ENCODE data around the gene ACACB.

ACACB gene

GRCh38 chr12:109102491-109102890 lies 13.9 kb upstream of the ACACB start:
- Histone ChIP-seq H3K27me3 (ENCODE audit: insufficient read depth, low read length, poor library complexity) (no peaks in the 10 kb centered on the region), H3K36me3 (ENCODE audit: insufficient read depth, low read length) (peaks cover 86% of the 10 kb centered on the region), H2AFZ (ENCODE audit: low read depth, low read length) (no peak overlapping the region), H3K9me3 (ENCODE audit: insufficient read depth, low read length, severe bottlenecking) (no peaks in the 10 kb centered on the region), H3K27ac (ENCODE audit: low read length) (no peak overlapping the region), H3K4me3 (ENCODE audit: low read depth in 1 of 2, low read length in 2 of 2) (no peak overlapping the region), H3K4me1 (ENCODE audit: insufficient read depth, low read length) (peaks cover 25% of the 10 kb centered on the region), H3K9ac (ENCODE audit: low read depth, low read length) (no peak overlapping the region), H4K20me1 (ENCODE audit: insufficient read depth, low read length) (peaks cover 51% of the 10 kb centered on the region), H3K4me2 (ENCODE audit: insufficient read depth, low read length) (no peak overlapping the region), H3K79me2 (ENCODE audit: insufficient read depth, low read length) (peaks cover 38% of the 10 kb centered on the region)
- ATAC-seq (ENCODE audit: insufficient read depth, low read depth) = no peak
- no peak for DNase-seq
- no peak for TF ChIP-seq EZH2 (IDR thresholded peaks at IDR 0.05; ENCODE audit: borderline replicate concordance, low read depth, low read length, severe bottlenecking)
- TF ChIP-seq, protein P1, sequence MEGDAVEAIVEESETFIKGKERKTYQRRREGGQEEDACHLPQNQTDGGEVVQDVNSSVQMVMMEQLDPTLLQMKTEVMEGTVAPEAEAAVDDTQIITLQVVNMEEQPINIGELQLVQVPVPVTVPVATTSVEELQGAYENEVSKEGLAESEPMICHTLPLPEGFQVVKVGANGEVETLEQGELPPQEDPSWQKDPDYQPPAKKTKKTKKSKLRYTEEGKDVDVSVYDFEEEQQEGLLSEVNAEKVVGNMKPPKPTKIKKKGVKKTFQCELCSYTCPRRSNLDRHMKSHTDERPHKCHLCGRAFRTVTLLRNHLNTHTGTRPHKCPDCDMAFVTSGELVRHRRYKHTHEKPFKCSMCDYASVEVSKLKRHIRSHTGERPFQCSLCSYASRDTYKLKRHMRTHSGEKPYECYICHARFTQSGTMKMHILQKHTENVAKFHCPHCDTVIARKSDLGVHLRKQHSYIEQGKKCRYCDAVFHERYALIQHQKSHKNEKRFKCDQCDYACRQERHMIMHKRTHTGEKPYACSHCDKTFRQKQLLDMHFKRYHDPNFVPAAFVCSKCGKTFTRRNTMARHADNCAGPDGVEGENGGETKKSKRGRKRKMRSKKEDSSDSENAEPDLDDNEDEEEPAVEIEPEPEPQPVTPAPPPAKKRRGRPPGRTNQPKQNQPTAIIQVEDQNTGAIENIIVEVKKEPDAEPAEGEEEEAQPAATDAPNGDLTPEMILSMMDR (IDR thresholded peaks at IDR 0.05; ENCODE audit: borderline replicate concordance, extremely low read depth, low read length, poor library complexity, severe bottlenecking) = no peak

DNA sequence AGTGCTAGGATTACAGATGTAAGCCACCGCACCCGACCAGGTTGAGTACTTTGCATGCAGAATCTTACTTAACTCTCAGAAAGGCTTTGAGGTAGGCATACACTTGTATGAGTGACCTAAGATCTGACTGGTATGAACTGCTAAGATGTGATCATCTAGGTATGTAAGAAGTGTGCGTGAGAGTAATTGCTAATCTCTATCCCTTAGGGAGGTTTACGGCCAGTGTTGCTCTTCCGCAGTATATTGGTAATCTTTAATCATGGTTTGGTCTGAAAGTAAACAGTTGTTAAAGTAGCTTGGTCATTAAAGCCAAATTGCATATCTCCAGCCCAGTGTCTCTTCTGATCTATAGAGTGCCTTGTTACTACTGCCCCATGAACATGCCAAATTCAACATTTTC lies 11.2 kb upstream of the ACACB start:
- no peak overlapping the region for H3K4me2 ChIP-seq (ENCODE audit: insufficient read depth, low read length)
- no peak for DNase-seq
- peaks cover 16% of the 10 kb centered on the region for H3K79me2 ChIP-seq (ENCODE audit: insufficient read depth, low read length)
- no peak for ATAC-seq (ENCODE audit: insufficient read depth, low read depth)
- H3K9ac ChIP-seq (ENCODE audit: low read depth, low read length) = no peak overlapping the region
- H3K27ac ChIP-seq (ENCODE audit: low read length) = no peak overlapping the region
- H3K4me3 ChIP-seq (ENCODE audit: low read depth in 1 of 2, low read length in 2 of 2) = no peak overlapping the region
- peaks cover 88% of the 10 kb centered on the region for H3K36me3 ChIP-seq (ENCODE audit: insufficient read depth, low read length)
- no peaks in the 10 kb centered on the region for H3K27me3 ChIP-seq (ENCODE audit: insufficient read depth, low read length, poor library complexity)
- peaks cover 49% of the 10 kb centered on the region for H4K20me1 ChIP-seq (ENCODE audit: insufficient read depth, low read length)
- no peak for TF ChIP-seq EZH2 (IDR thresholded peaks at IDR 0.05; ENCODE audit: borderline replicate concordance, low read depth, low read length, severe bottlenecking)
- TF ChIP-seq, protein P1 (IDR thresholded peaks at IDR 0.05; ENCODE audit: borderline replicate concordance, extremely low read depth, low read length, poor library complexity, severe bottlenecking) = no peak
- H3K9me3 ChIP-seq (ENCODE audit: insufficient read depth, low read length, severe bottlenecking) = no peaks in the 10 kb centered on the region
- H2AFZ ChIP-seq (ENCODE audit: low read depth, low read length) = no peak overlapping the region
- peaks cover 4% of the 10 kb centered on the region; the same call in 1 of the 2 replicates for H3K4me1 ChIP-seq (ENCODE audit: insufficient read depth, low read length)

DNA sequence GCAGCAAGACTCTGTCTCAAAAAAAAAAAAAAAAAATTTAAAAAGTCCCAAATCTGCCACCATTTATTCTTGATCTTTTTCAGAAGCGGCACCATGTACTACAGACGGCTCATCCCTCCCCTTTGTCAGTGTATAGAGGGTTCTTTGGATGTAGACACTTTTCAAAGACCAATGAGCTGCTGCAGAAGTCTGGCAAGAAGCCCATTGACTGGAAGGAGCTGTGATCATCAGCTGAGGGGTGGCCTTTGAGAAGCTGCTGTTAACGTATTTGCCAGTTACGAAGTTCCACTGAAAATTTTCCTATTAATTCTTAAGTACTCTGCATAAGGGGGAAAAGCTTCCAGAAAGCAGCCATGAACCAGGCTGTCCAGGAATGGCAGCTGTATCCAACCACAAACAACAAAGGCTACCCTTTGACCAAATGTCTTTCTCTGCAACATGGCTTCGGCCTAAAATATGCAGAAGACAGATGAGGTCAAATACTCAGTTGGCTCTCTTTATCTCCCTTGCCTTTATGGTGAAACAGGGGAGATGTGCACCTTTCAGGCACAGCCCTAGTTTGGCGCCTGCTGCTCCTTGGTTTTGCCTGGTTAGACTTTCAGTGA lies 6.5 kb upstream of the ACACB start:
- Histone ChIP-seq H3K79me2 (ENCODE audit: insufficient read depth, low read length) (no peaks in the 10 kb centered on the region; the same call in 1 of the 2 replicates), H2AFZ (ENCODE audit: low read depth, low read length) (no peak overlapping the region)

More for the DNA sequence above, 6.5 kb upstream of the ACACB start:
- Histone ChIP-seq H4K20me1 (ENCODE audit: insufficient read depth, low read length) (peaks cover 29% of the 10 kb centered on the region; the same call in 1 of the 2 replicates), H3K4me3 (ENCODE audit: low read depth in 1 of 2, low read length in 2 of 2) (no peak overlapping the region), H3K4me2 (ENCODE audit: insufficient read depth, low read length) (no peak overlapping the region), H3K9ac (ENCODE audit: low read depth, low read length) (no peak overlapping the region), H3K27ac (ENCODE audit: low read length) (no peak overlapping the region), H3K9me3 (ENCODE audit: insufficient read depth, low read length, severe bottlenecking) (no peaks in the 10 kb centered on the region), H3K4me1 (ENCODE audit: insufficient read depth, low read length) (no peaks in the 10 kb centered on the region), H3K27me3 (ENCODE audit: insufficient read depth, low read length, poor library complexity) (no peaks in the 10 kb centered on the region), H3K36me3 (ENCODE audit: insufficient read depth, low read length) (peaks cover 54% of the 10 kb centered on the region)
- DNase-seq = no peak
- TF ChIP-seq, protein P1 (IDR thresholded peaks at IDR 0.05; ENCODE audit: borderline replicate concordance, extremely low read depth, low read length, poor library complexity, severe bottlenecking) = no peak
- no peak for TF ChIP-seq EZH2 (IDR thresholded peaks at IDR 0.05; ENCODE audit: borderline replicate concordance, low read depth, low read length, severe bottlenecking)
- ATAC-seq (ENCODE audit: insufficient read depth, low read depth) = no peak

All from DND-41 (cell line).